ENCODE measurements around the gene DDT.

- TF ChIP-seq CTCF (IDR thresholded peaks at IDR 0.05) (no peak), POLR2AphosphoS5 (IDR thresholded peaks at IDR 0.05; ENCODE audit: low read depth, low read length) (no peak), REST (IDR thresholded peaks at IDR 0.05; ENCODE audit: insufficient read depth in 1 of 2, low read depth in 2 of 2, low read length in 1 of 2) (no peak), SIN3A (IDR thresholded peaks at IDR 0.05; ENCODE audit: borderline replicate concordance, insufficient read depth, low read depth, low read length) (no peak), TCF7L2 (IDR thresholded peaks at IDR 0.05; ENCODE audit: low read depth, low read length) (no peak)
These were observed 22.9 kb upstream of the DDT start for GRCh38 chr22:23997092-23997491.
